ENCODE measurements around the gene REEP6.

The REEP6 gene

GRCh38 chr19:1473085-1473851 is 17.7 kb upstream of the REEP6 start:
- TF ChIP-seq GATA2 (IDR thresholded peaks at IDR 0.05; ENCODE audit: low read depth, low read length) (no peak), GATA3 (IDR thresholded peaks at IDR 0.05; ENCODE audit: low read depth, low read length) (no peak)

- TF ChIP-seq GATA2 (IDR thresholded peaks at IDR 0.05; ENCODE audit: low read depth, low read length) (no peak), GATA3 (IDR thresholded peaks at IDR 0.05; ENCODE audit: low read depth, low read length) (no peak)
Observed at GRCh38 chr19:1474011-1474764, 16.8 kb upstream of the REEP6 start.

- no peak for TF ChIP-seq GATA2 (IDR thresholded peaks at IDR 0.05; ENCODE audit: low read depth, low read length)
- no peak for TF ChIP-seq GATA3 (IDR thresholded peaks at IDR 0.05; ENCODE audit: low read depth, low read length)
Observed at GRCh38 chr19:1474765-1475351, 16.1 kb upstream of the REEP6 start.

GRCh38 chr19:1475751-1476437 is 15.1 kb upstream of the REEP6 start:
- TF ChIP-seq GATA3 (IDR thresholded peaks at IDR 0.05; ENCODE audit: low read depth, low read length) (no peak), GATA2 (IDR thresholded peaks at IDR 0.05; ENCODE audit: low read depth, low read length) (no peak)

GRCh38 chr19:1478934-1479707 is 11.9 kb upstream of the REEP6 start, which contains the start of gene C19orf25:
TSS of gene C19orf25 (minus strand) at chr19:1479215. CDS start at chr19:1478903, 312 bp downstream.
- no peak for TF ChIP-seq GATA2 (IDR thresholded peaks at IDR 0.05; ENCODE audit: low read depth, low read length)
- no peak for TF ChIP-seq GATA3 (IDR thresholded peaks at IDR 0.05; ENCODE audit: low read depth, low read length)

- TF ChIP-seq GATA3 (IDR thresholded peaks at IDR 0.05; ENCODE audit: low read depth, low read length) (no peak), GATA2 (IDR thresholded peaks at IDR 0.05; ENCODE audit: low read depth, low read length) (no peak)
Observed at GRCh38 chr19:1481224-1481892, 9.6 kb upstream of the REEP6 start.

GRCh38 chr19:1481893-1482360 is 9.1 kb upstream of the REEP6 start:
- no peak for TF ChIP-seq GATA3 (IDR thresholded peaks at IDR 0.05; ENCODE audit: low read depth, low read length)
- TF ChIP-seq GATA2 (IDR thresholded peaks at IDR 0.05; ENCODE audit: low read depth, low read length) = no peak

- TF ChIP-seq GATA2 (IDR thresholded peaks at IDR 0.05; ENCODE audit: low read depth, low read length) (no peak), GATA3 (IDR thresholded peaks at IDR 0.05; ENCODE audit: low read depth, low read length) (no peak)
Observed at GRCh38 chr19:1482361-1483130, 8.4 kb upstream of the REEP6 start.

- TF ChIP-seq GATA2 (IDR thresholded peaks at IDR 0.05; ENCODE audit: low read depth, low read length) = no peak
- no peak for TF ChIP-seq GATA3 (IDR thresholded peaks at IDR 0.05; ENCODE audit: low read depth, low read length)
Observed at GRCh38 chr19:1483131-1483978, 7.6 kb upstream of the REEP6 start.

- TF ChIP-seq GATA2 (IDR thresholded peaks at IDR 0.05; ENCODE audit: low read depth, low read length) (no peak), GATA3 (IDR thresholded peaks at IDR 0.05; ENCODE audit: low read depth, low read length) (no peak)
Observed at GRCh38 chr19:1483979-1484428, 7.0 kb upstream of the REEP6 start.

All from SH-SY5Y (cell line).